Activated CD8-positive, alpha-beta memory T cell treated with anti-CD3 and anti-CD28 coated beads, Interleukin-2, amount 50 U/mL, for 4 hours (primary cell): ENCODE data around the gene RNU2-1.
"Not testable (repeated sequence)": the region's sequence is repeated elsewhere in the genome, so short reads cannot be mapped to it uniquely, and the experiment has no call there.

Experiments
- DNase-seq: peaks from one replicate; pipeline ENCODE4 v3.0.0-alpha.2; 2020

RNU2-1 gene

DNA sequence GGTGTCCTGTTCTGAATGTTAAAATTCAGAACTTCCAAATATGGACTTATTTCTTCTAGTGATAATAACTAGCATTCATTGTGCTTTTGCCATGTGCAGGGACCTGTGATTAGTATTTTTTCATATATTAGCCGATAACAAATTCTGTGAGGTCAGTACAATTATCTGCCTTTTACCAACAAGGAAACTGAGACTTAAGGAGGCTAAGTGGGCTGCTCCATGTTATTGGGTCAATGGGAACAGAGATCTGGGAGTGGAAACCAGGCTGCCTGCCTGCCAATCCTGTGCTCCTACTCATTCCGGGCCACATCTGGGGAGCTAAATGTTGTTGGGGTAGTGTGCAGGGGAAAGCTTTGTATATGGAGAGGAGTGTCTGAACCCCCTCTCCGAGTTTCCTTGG is 18.4 kb downstream of the RNU2-1 start:
- no peak for DNase-seq

DNA sequence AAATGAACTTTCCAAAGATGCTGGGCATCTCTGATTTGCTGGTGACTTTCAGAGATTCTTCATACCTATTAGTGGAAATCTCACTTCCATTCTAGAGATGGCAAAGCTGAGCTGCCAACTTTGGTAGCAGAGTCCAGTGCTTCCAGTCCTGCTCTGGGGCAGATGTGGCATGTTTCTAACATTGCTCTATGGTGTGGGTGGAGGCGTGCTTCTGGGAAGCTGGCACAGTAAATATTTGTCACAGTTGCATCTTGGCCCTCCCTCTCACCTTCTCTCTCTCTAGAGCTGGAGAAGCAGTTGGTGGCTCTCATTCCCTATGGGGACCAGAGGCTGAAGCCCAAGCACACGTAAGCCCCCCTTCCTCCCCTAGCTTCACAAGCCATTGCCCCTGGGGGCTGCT is 20.2 kb downstream of the RNU2-1 start:
- DNase-seq: no peak

DNA sequence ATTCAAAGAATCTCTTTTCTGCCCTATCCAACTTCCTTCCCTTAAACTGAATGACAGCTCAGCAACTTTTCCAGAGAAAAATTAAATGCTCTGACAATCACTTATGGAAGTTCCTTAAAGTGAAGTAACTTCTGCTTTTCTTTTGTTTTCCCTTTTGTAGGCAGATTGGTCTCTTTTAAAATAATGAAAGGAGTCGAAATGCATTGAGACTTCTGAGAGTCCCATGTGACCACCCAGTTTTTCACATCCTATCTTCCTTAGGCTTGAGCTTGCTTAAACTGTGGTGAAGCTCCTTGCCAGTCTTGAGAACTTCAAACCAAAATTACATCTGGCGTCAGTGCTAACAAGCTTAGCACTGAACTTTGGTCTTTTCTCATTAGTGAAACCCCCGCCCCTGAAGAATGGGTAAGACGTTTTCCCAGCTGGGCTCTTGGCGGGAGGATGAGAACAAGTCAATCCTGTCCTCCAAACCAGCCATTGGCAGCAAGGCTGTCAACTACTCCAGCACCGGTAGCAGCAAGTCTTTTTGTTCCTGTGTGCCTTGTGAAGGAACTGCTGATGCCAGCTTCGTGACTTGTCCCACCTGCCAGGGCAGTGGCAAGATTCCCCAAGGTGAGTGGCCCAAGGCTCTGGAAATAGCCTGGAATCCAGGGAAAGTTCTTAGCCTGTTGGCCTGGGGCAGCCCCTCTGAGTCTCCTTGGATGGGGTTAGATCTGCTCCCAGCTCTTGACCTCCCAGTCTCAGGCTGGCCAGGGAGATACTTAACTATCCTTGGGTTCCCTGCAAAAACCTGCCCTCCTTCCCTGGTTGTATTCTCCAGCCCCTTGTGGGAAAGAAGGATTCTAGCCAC is 20.9 kb downstream of the RNU2-1 start:
- DNase-seq: no peak

DNA sequence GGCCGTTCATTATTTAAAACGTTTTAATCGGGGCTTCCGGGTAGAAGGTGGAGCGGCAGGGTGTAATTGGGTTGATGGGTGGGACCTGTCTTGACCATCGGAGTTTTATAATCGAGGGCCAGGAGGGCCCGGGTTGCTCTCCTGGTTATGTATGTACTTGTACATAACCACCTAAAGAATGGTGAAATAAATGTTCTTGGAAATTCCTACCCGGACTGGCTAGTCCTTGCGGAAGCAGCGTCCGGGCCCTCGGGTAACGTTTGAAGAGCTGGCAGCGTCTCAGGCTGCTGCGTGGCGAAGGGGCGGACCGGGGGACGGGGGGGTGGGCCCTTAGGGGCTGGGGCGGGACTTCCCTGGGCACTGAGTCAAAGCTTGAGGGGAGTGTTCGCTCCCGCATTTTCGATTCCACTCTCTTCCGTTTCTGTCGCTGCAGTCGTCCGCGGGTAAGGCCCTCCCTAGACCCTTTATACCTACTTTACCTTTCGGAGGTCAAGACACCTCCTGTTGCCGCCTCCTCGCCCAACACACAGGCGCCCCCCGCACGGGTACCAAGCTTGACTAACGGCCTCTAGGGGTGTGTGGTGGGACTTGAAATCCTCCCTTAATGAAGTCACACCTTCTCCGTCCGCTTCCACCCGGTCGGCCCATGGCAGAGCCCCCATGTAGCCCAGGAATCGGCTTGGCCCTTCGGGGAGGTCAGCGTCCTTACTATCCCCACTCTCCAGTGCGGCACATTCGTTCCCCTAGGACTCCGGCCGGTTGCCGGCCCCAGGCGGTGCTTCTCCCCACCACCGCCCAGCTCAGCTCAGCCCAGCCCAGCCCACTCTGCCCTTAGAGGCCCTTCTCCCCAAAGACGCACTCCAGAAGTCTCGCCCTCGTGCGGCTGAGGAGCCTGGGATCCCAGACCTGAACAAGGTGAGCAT is 22.0 kb downstream of the RNU2-1 start, which contains the start of gene TMEM106A:
Gene TMEM106A, plus strand, starts transcription at position 396 of the 923 bp plus-strand sequence. CDS start 1,167 bp downstream, outside the sequence.
- peak; percentile 72 for DNase-seq

DNA sequence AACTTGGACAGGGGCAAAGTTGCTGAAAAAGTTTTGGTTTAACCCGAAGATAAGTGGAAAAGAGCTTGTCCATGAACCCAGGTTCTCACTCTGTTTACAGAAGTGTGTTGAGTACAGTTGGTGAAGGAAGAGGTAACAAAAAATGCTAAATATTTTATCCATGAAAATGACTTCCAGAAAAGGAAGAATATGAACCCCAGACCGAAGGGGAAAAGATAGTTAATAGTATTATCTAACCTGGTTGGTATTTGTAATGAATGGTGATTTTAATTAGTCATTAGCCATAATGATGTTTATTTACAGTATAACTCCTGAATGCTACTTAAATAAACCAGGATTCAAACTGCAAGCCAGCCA is 22.7 kb downstream of the RNU2-1 start:
- no peak for DNase-seq

GRCh38 chr17:43210576-43210975 is 23.2 kb downstream of the RNU2-1 start:
- DNase-seq: no peak

DNA sequence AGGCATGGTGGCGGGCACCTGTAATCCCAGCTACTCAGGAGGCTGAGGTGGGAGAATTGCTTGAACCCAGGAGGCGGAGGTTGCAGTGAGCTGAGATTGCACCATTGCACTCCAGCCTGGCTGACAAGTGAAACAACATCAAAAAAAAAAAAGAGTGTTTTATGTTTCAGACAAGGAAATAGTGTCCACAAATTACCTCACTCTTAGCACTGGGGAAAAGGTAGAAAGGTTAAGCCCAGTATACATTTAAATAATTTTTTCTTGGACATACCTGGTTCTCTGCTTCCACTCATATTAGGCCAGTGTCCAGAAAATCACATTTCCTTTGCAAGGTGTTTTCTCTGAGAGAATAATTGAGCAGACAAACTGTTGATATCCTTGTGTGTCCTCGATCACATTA is 30.8 kb downstream of the RNU2-1 start:
- DNase-seq: not testable (repeated sequence)

GRCh38 chr17:43200127-43200526 is 33.6 kb downstream of the RNU2-1 start:
- DNase-seq: no peak

DNA sequence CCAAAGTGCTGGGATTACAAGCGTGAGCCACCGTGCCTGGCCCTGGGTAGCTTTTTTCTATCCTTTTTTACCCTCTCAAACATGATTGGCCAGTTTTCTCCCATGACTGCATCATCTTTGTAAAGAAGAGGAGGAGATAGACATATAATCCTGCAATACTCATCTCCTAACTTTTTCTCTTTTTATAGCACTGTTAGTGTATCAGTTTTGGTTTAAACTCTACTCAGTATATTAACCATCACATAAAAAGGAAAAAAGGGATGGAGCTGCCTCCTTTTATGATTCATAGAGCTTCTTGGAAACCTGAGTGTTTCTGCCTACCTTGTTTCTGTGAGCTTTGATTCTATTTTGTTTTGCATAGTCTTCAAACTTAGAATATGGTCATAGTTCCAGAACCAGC is 34.1 kb downstream of the RNU2-1 start:
- no peak for DNase-seq

GRCh38 chr17:43193251-43193650 is 40.5 kb downstream of the RNU2-1 start:
- DNase-seq: no peak

GRCh38 chr17:43186656-43187055 is 47.1 kb downstream of the RNU2-1 start:
- not testable (repeated sequence) for DNase-seq

GRCh38 chr17:43183921-43184320 is 49.9 kb downstream of the RNU2-1 start:
- no peak for DNase-seq
